IMR-90 (cell line): ENCODE data around the gene CNOT2. TPM values are rescaled to one million over a fixed set of nuclear protein-coding genes. Genes with fewer than 3 reads are reported as not detected.

Source experiments
- ATAC-seq: fragments of 200-7000 bp; cut with Tn5 transposase; 2 replicates; pipeline ENCODE4 v1.9.1; 2020; ENCODE audit warnings: low read depth, mild to moderate bottlenecking, moderate library complexity
- BruUV-seq: library from RNA; stranded (reverse); fragments of 400-500 nt; replicated peaks from 2 replicates; lab custom pipeline; 2021; lab: Mats Ljungman, UMichigan
- CTCF ChIA-PET: fragments of 300-600 bp; formaldehyde crosslinking; extraction: SDS; loops from one replicate; lab custom pipeline; 2021; ENCODE audit warnings: antibody characterized with exemption; lab: Yijun Ruan, JAX
- POLR2A ChIA-PET: fragments of 300-600 bp; sonication (Branson Sonifier 250); formaldehyde crosslinking; loops from one replicate; lab custom pipeline; 2022; ENCODE audit warnings: antibody characterized with exemption; ENCODE audit not compliant: unreplicated experiment; lab: Charles Lee
- DNase-seq: peaks from one replicate; pipeline ENCODE4 v3.0.0; 2013
- H2AFZ ChIP-seq: replicated peaks from 2 replicates; pipeline ENCODE3; 2013; ENCODE audit warnings: low read length, mild to moderate bottlenecking; ENCODE audit not compliant: poor library complexity
- H2AK5ac ChIP-seq: 2 replicates; pipeline ENCODE4 v1.6.1; 2013; ENCODE audit warnings: low read depth, low read length, inconsistent platforms
- H2AK9ac ChIP-seq: replicated peaks from 2 replicates; pipeline ENCODE3; 2013; ENCODE audit warnings: mild to moderate bottlenecking, low read depth, low read length, moderate library complexity; ENCODE audit not compliant: poor library complexity
- H2BK120ac ChIP-seq: 2 replicates; pipeline ENCODE4 v1.6.1; 2013; ENCODE audit warnings: low read depth, low read length, inconsistent platforms
- H2BK15ac ChIP-seq: 3 replicates; pipeline ENCODE4 v1.6.1; 2013; ENCODE audit warnings: low read depth, low read length, inconsistent platforms
- H2BK20ac ChIP-seq: 2 replicates; pipeline ENCODE4 v1.6.1; 2013; ENCODE audit warnings: low read depth, mild to moderate bottlenecking, inconsistent platforms, low read length, moderate library complexity
- H2BK5ac ChIP-seq: 2 replicates; pipeline ENCODE4 v1.6.1; 2013; ENCODE audit warnings: mild to moderate bottlenecking, low read depth, low read length, inconsistent platforms; ENCODE audit not compliant: poor library complexity, severe bottlenecking
- H3K14ac ChIP-seq: replicated peaks from 2 replicates; pipeline ENCODE4 v1.6.1; 2013; ENCODE audit warnings: low read depth, low read length, inconsistent platforms
- H3K18ac ChIP-seq: 2 replicates; pipeline ENCODE4 v1.6.1; 2013; ENCODE audit warnings: low read depth, low read length, control low read depth
- H3K23ac ChIP-seq: 2 replicates; pipeline ENCODE4 v1.6.1; 2013; ENCODE audit warnings: low read depth, low read length, inconsistent platforms
- H3K27ac ChIP-seq: 2 replicates; pipeline ENCODE4 v1.5.1; 2013; ENCODE audit warnings: mild to moderate bottlenecking, control low read depth, low read length; ENCODE audit not compliant: insufficient read depth
- H3K27me3 ChIP-seq: 2 replicates; pipeline ENCODE4 v1.6.1; 2013; ENCODE audit warnings: low read length; ENCODE audit not compliant: control insufficient read depth, insufficient read depth
- H3K36me3 ChIP-seq: 2 replicates; pipeline ENCODE4 v1.6.1; 2013; ENCODE audit warnings: low read length, mixed read lengths; ENCODE audit not compliant: control insufficient read depth, insufficient read depth
- H3K4ac ChIP-seq: 2 replicates; pipeline ENCODE4 v1.6.1; 2013; ENCODE audit warnings: low read depth, low read length, inconsistent platforms
- H3K4me1 ChIP-seq: 2 replicates; pipeline ENCODE4 v1.6.1; 2013; ENCODE audit warnings: low read length, mixed read lengths; ENCODE audit not compliant: control insufficient read depth, insufficient read depth
- H3K4me2 ChIP-seq: 2 replicates; pipeline ENCODE4 v1.6.1; 2013; ENCODE audit warnings: low read depth, mild to moderate bottlenecking, control low read depth, low read length, moderate library complexity
- H3K4me3 ChIP-seq: 2 replicates; pipeline ENCODE4 v1.5.1; 2013; ENCODE audit warnings: low read depth, mild to moderate bottlenecking, control low read depth, low read length, moderate library complexity; ENCODE audit not compliant: insufficient read depth
- H3K56ac ChIP-seq: 2 replicates; pipeline ENCODE4 v1.6.1; 2013; ENCODE audit warnings: low read length, inconsistent platforms; ENCODE audit not compliant: insufficient read depth; ENCODE audit errors: extremely low read depth
- H3K79me1 ChIP-seq, 2 experiments: 2 replicates each; pipeline ENCODE4 v1.6.1; 2013; ENCODE audit warnings: low read length in 2 of 2, inconsistent platforms in 1 of 2, low read depth in 1 of 2
- H3K9ac ChIP-seq: 2 replicates; pipeline ENCODE4 v1.6.1; 2013; ENCODE audit warnings: low read depth, low read length, control low read depth
- H3K9me1 ChIP-seq: 2 replicates; pipeline ENCODE4 v1.6.1; 2013; ENCODE audit warnings: low read length, inconsistent platforms; ENCODE audit not compliant: insufficient read depth
- H3K9me3 ChIP-seq: 2 replicates; pipeline ENCODE4 v1.6.1; 2013; ENCODE audit warnings: low read length; ENCODE audit not compliant: control insufficient read depth, insufficient read depth
- H4K20me1 ChIP-seq: 2 replicates; pipeline ENCODE4 v1.6.1; 2013; ENCODE audit warnings: low read length, inconsistent platforms; ENCODE audit not compliant: insufficient read depth
- H4K5ac ChIP-seq: 2 replicates; pipeline ENCODE4 v1.6.1; 2013; ENCODE audit warnings: mild to moderate bottlenecking, low read depth, low read length, control low read depth
- H4K8ac ChIP-seq, 2 experiments: 2 replicates each; pipeline ENCODE4 v1.6.1; 2013; ENCODE audit warnings: low read depth in 2 of 2, low read length in 2 of 2, control low read depth in 1 of 2, inconsistent platforms in 1 of 2
- H4K91ac ChIP-seq: 2 replicates; pipeline ENCODE4 v1.6.1; 2013; ENCODE audit warnings: low read depth, low read length, inconsistent platforms; ENCODE audit not compliant: insufficient read depth
- BHLHE40 ChIP-seq: fragments of 150-350 bp; IDR thresholded peaks from 2 replicates; pipeline ENCODE4 v1.6.1; 2016; ENCODE audit warnings: mild to moderate bottlenecking, low read depth, low read length
- CHD1 ChIP-seq: IDR thresholded peaks from 2 replicates; pipeline ENCODE4 v1.6.1; 2012; ENCODE audit warnings: low read depth, low read length, improper control_type of control experiment
- CTCF ChIP-seq: conservative IDR thresholded peaks from 2 replicates; pipeline ENCODE4 v1.5.1; 2012; ENCODE audit warnings: mild to moderate bottlenecking, low read depth, low read length, improper control_type of control experiment
- ELK1 ChIP-seq: fragments of 150-350 bp; IDR thresholded peaks from 2 replicates; pipeline ENCODE4 v1.6.1; 2016; ENCODE audit warnings: low read depth, mild to moderate bottlenecking, low read length, moderate library complexity, borderline replicate concordance
- FOS ChIP-seq: fragments of 150-350 bp; IDR thresholded peaks from 2 replicates; pipeline ENCODE4 v1.6.1; 2016; ENCODE audit warnings: low read depth, low read length
- MAFK ChIP-seq: IDR thresholded peaks from 2 replicates; pipeline ENCODE4 v1.6.1; 2012; ENCODE audit warnings: low read depth, low read length, improper control_type of control experiment
- MAZ ChIP-seq: IDR thresholded peaks from 2 replicates; pipeline ENCODE4 v1.6.1; 2012; ENCODE audit warnings: low read depth, mild to moderate bottlenecking, low read length, improper control_type of control experiment, moderate library complexity, borderline replicate concordance
- MXI1 ChIP-seq: IDR thresholded peaks from 2 replicates; pipeline ENCODE4 v1.6.1; 2012; ENCODE audit warnings: low read depth, mild to moderate bottlenecking, low read length, moderate library complexity, borderline replicate concordance
- NFE2L2 ChIP-seq: fragments of 150-350 bp; IDR thresholded peaks from 2 replicates; pipeline ENCODE4 v1.6.1; 2016; ENCODE audit warnings: low read depth, mild to moderate bottlenecking, low read length
- POLR2A ChIP-seq: IDR thresholded peaks from 2 replicates; pipeline ENCODE4 v1.6.1; 2012; ENCODE audit warnings: mild to moderate bottlenecking, low read depth, low read length
- RAD21 ChIP-seq: IDR thresholded peaks from 2 replicates; pipeline ENCODE4 v1.6.1; 2012; ENCODE audit warnings: low read length, improper control_type of control experiment
- RCOR1 ChIP-seq: IDR thresholded peaks from 2 replicates; pipeline ENCODE4 v1.6.1; 2012; ENCODE audit warnings: mild to moderate bottlenecking, low read length, improper control_type of control experiment; ENCODE audit not compliant: insufficient replicate concordance
- RFX5 ChIP-seq: IDR thresholded peaks from 2 replicates; pipeline ENCODE4 v1.8.0; 2012; ENCODE audit warnings: low read depth, mild to moderate bottlenecking, low read length, moderate library complexity
- SMC3 ChIP-seq: fragments of 150-350 bp; IDR thresholded peaks from 2 replicates; pipeline ENCODE4 v1.6.1; 2016; ENCODE audit warnings: low read depth, mild to moderate bottlenecking, antibody characterized with exemption, low read length, moderate library complexity
- USF2 ChIP-seq: fragments of 150-350 bp; IDR thresholded peaks from 2 replicates; pipeline ENCODE4 v1.6.1; 2017; ENCODE audit warnings: mild to moderate bottlenecking, antibody characterized with exemption, low read length, low read depth
- WGBS, 2 experiments: methylation state at CpG; one replicate each; pipeline versions ENCODE4 v1.1.5 to v1.1.7; 2013; ENCODE audit warnings: missing lambda C conversion rate in 2 of 2; ENCODE audit not compliant: insufficient read length in 1 of 2; ENCODE audit errors: extremely low coverage in 2 of 2; 5-methylcytosine and 5-hydroxymethylcytosine counted together
- dilution Hi-C: fragments of 300-500 bp; cut with HindIII; formaldehyde crosslinking; loops from one replicate; pipeline ENCODE4 v1.14.3; 2018; ENCODE audit warnings: low sequenced_read_pairs; ENCODE audit not compliant: unreplicated experiment
- in situ Hi-C: fragments of 300-500 bp; cut with MboI; formaldehyde crosslinking; loops from 3 replicates; pipeline ENCODE4 v1.14.3; 2019; ENCODE audit warnings: low sequenced_read_pairs, inconsistent platforms, mixed read lengths
- intact Hi-C: fragments of 100-400 bp; cut with micrococcal nuclease; formaldehyde crosslinking; loops from 2 replicates; pipeline ENCODE4 v1.10.0; 2022
- polyA plus RNA-seq, 3 experiments: library from polyadenylated mRNA; depleted of rRNA; stranded (reverse); fragments of >200 nt; gene quantifications; 2 replicates each; pipeline ENCODE4 v1.2.3, GENCODE V29; 2012; ENCODE audit warnings: low replicate concordance in 1 of 3
- total RNA-seq: library from RNA; depleted of rRNA; stranded (reverse); fragments of >200 nt; gene quantifications from 2 replicates; pipeline ENCODE4 v1.2.3, GENCODE V29; 2012

Gene CNOT2
- total and polyA plus RNA-seq, 2 of the 4 experiments (the other 2 are of a cell fraction): 63.4 to 159 TPM

- H3K9ac ChIP-seq: no peak overlapping the region
- H2AK5ac ChIP-seq: no peak overlapping the region
- H3K9me1 ChIP-seq: no peaks in the 10 kb centered on the region
- H2BK5ac ChIP-seq: no peak overlapping the region
- H2BK120ac ChIP-seq: no peak overlapping the region
- no peak for DNase-seq
- BruUV-seq: no TSS peak
- no peak overlapping the region for H3K56ac ChIP-seq
- H4K5ac ChIP-seq: no peak overlapping the region
- H2AFZ ChIP-seq: no peak overlapping the region
- H3K4me1 ChIP-seq: no peaks in the 10 kb centered on the region
- POLR2A ChIA-PET: no interaction called here
- no peak overlapping the region for H4K91ac ChIP-seq
- H3K4me3 ChIP-seq: no peak overlapping the region
- no peak overlapping the region for H2BK15ac ChIP-seq
- no peak overlapping the region for H2AK9ac ChIP-seq
- in situ Hi-C loops (no loop called here), dilution Hi-C loops (no loop called here), intact Hi-C loops (no loop called here)
- no peak overlapping the region for H3K27ac ChIP-seq
- H3K36me3 ChIP-seq: peaks cover 10% of the 10 kb centered on the region
- H4K8ac ChIP-seq: no peak overlapping the region
- WGBS, 2 experiments: 88 to 100% methylated on average over 1 of the region's 3 CpGs
- no peak overlapping the region for H3K14ac ChIP-seq
- peaks cover 3 to 36% of the 10 kb centered on the region in 2 experiments for H3K79me1 ChIP-seq
- H3K9me3 ChIP-seq: no peaks in the 10 kb centered on the region
- no peak overlapping the region for H3K4ac ChIP-seq
- TF ChIP-seq FOS (no peak), RCOR1 (no peak), BHLHE40 (no peak), POLR2A (no peak), SMC3 (no peak), ELK1 (no peak), RAD21 (no peak), MAFK (no peak), NFE2L2 (no peak), RFX5 (no peak), CTCF (no peak), MXI1 (no peak), USF2 (no peak), CHD1 (no peak), MAZ (no peak)
- no peak overlapping the region for H3K18ac ChIP-seq
- peaks cover 7% of the 10 kb centered on the region; the same call in 1 of the 2 replicates for H4K20me1 ChIP-seq
- ATAC-seq: no peak
- H3K4me2 ChIP-seq: no peak overlapping the region
- no peak overlapping the region for H3K23ac ChIP-seq
- no peaks in the 10 kb centered on the region for H3K27me3 ChIP-seq
- CTCF ChIA-PET: interaction anchor here (0.6 to 0.9 kb wide), 2 partner anchors 14 to 38 kb away, joined by 3 read pairs; no protein-coding TSS in a partner anchor
- H2BK20ac ChIP-seq: no peak overlapping the region
These were observed 40.0 kb downstream of the CNOT2 start for GRCh38 chr12:70283232-70283631.
